Loucy (cell line): ENCODE data around the gene VPS8.

Source experiments
- H2AFZ ChIP-seq: fragments of 200-600 bp; sonication (generic); 2 replicates; pipeline ENCODE4 v1.6.0; 2016; ENCODE audit warnings: antibody characterized with exemption, mild to moderate bottlenecking, low read length, moderate library complexity
- H3F3A ChIP-seq: fragments of 200-600 bp; 2 replicates; pipeline ENCODE4 v1.6.0; 2016; ENCODE audit warnings: antibody characterized with exemption, low read depth, mild to moderate bottlenecking
- H3K27me3 ChIP-seq: fragments of 200-600 bp; sonication (generic); 2 replicates; pipeline ENCODE4 v1.6.1; 2014; ENCODE audit warnings: low read length, mild to moderate bottlenecking; ENCODE audit not compliant: insufficient read depth, poor library complexity, severe bottlenecking
- H3K36me3 ChIP-seq: fragments of 200-600 bp; sonication (generic); 2 replicates; pipeline ENCODE4 v1.6.1; 2016; ENCODE audit warnings: low read length; ENCODE audit not compliant: insufficient read depth
- H3K4me1 ChIP-seq: fragments of 200-600 bp; sonication (generic); 2 replicates; pipeline ENCODE4 v1.5.1; 2014; ENCODE audit warnings: low read length, mild to moderate bottlenecking; ENCODE audit not compliant: insufficient read depth, poor library complexity, severe bottlenecking
- H3K4me2 ChIP-seq: fragments of 200-600 bp; sonication (generic); 2 replicates; pipeline ENCODE4 v1.6.0; 2014; ENCODE audit warnings: antibody characterized with exemption, low read length, low read depth, mild to moderate bottlenecking; ENCODE audit not compliant: poor library complexity, severe bottlenecking
- H3K4me3 ChIP-seq: fragments of 200-600 bp; sonication (generic); 2 replicates; pipeline ENCODE4 v1.5.1; 2014; ENCODE audit warnings: low read length, mild to moderate bottlenecking, mixed read lengths; ENCODE audit not compliant: poor library complexity, severe bottlenecking
- H3K79me2 ChIP-seq: fragments of 200-600 bp; sonication (generic); 2 replicates; pipeline ENCODE4 v1.6.1; 2014; ENCODE audit warnings: low read length; ENCODE audit not compliant: insufficient read depth
- H3K9ac ChIP-seq: fragments of 200-600 bp; sonication (generic); 2 replicates; pipeline ENCODE4 v1.6.0; 2014; ENCODE audit warnings: mild to moderate bottlenecking, low read depth, low read length, moderate library complexity; ENCODE audit not compliant: poor library complexity, severe bottlenecking
- H3K9me2 ChIP-seq: fragments of 200-600 bp; sonication (generic); replicated peaks from 2 replicates; pipeline ENCODE4 v1.6.1; 2016; ENCODE audit warnings: low read depth, low read length, mixed read lengths
- H3K9me3 ChIP-seq: fragments of 200-600 bp; sonication (generic); 2 replicates; pipeline ENCODE4 v1.6.1; 2014; ENCODE audit warnings: mild to moderate bottlenecking, antibody characterized with exemption, low read length, low read depth; ENCODE audit not compliant: insufficient read depth
- H4K20me1 ChIP-seq: fragments of 200-600 bp; sonication (generic); 2 replicates; pipeline ENCODE4 v1.6.0; 2014; ENCODE audit warnings: antibody characterized with exemption, low read length, mild to moderate bottlenecking; ENCODE audit not compliant: insufficient read depth, poor library complexity, severe bottlenecking
- EZH2phosphoT487 ChIP-seq: fragments of 200-600 bp; IDR thresholded peaks from 2 replicates; pipeline ENCODE4 v1.6.1; 2018; ENCODE audit warnings: antibody characterized with exemption, mild to moderate bottlenecking, moderate library complexity, borderline replicate concordance
- TF ChIP-seq, protein P1 (sequence below): fragments of 200-600 bp; sonication (generic); conservative IDR thresholded peaks from 2 replicates; pipeline ENCODE4 v1.5.1; 2014; ENCODE audit warnings: mild to moderate bottlenecking, antibody characterized with exemption, low read length

VPS8 gene

DNA sequence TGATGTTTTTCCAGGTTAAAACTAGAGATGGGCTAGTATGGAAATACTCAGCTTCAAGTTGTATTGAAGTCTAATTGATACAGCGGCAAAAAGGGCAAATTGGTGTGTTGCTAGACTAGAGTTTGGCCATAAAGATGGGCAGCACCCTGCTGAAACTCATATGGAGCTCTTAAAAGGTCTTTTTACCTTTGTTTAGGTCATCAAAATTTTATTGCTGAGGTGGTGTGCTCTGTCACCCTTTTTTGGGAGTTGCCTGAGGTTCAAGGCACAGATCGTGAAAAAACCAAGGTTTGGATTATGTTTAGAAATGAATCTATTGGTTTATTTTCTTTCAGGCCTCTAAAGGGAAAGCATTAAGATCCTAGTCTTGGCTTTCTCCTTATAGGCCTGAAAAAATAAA lies 38.2 kb downstream of the VPS8 start:
- TF ChIP-seq EZH2phosphoT487 = no peak
- TF ChIP-seq, protein P1, sequence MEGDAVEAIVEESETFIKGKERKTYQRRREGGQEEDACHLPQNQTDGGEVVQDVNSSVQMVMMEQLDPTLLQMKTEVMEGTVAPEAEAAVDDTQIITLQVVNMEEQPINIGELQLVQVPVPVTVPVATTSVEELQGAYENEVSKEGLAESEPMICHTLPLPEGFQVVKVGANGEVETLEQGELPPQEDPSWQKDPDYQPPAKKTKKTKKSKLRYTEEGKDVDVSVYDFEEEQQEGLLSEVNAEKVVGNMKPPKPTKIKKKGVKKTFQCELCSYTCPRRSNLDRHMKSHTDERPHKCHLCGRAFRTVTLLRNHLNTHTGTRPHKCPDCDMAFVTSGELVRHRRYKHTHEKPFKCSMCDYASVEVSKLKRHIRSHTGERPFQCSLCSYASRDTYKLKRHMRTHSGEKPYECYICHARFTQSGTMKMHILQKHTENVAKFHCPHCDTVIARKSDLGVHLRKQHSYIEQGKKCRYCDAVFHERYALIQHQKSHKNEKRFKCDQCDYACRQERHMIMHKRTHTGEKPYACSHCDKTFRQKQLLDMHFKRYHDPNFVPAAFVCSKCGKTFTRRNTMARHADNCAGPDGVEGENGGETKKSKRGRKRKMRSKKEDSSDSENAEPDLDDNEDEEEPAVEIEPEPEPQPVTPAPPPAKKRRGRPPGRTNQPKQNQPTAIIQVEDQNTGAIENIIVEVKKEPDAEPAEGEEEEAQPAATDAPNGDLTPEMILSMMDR = no peak

DNA sequence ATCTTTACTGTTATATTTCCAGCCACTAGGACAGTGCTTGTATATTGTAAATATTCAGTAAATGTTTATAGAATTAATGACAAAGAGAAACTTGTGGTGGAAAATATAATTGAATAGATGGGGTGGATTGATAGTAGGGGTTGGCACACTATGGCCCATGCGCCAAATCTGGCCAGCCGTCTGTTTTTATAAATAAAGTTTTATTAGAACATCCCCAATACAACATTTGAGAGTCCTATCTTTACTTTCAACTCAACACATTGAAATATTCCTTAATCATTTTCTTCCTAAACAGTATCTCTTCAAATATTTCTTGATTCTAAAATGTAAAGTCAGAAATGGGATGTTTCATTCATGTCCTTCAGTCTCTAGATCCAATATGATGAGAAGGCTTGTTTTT lies 45.1 kb downstream of the VPS8 start:
- peaks cover 60% of the 10 kb centered on the region for H3K36me3 ChIP-seq

More for the DNA sequence above, 38.2 kb downstream of the VPS8 start:
- H3K36me3 ChIP-seq = peaks cover 40% of the 10 kb centered on the region
- H3F3A ChIP-seq = no peaks in the 10 kb centered on the region
- H3K4me2 ChIP-seq = no peak overlapping the region
- H3K9me2 ChIP-seq = no peaks in the 10 kb centered on the region
- no peak overlapping the region for H3K9ac ChIP-seq
- H3K9me3 ChIP-seq = no peaks in the 10 kb centered on the region
- H4K20me1 ChIP-seq = no peaks in the 10 kb centered on the region
- no peak overlapping the region for H2AFZ ChIP-seq
- H3K4me1 ChIP-seq = no peaks in the 10 kb centered on the region
- no peaks in the 10 kb centered on the region for H3K27me3 ChIP-seq
- H3K4me3 ChIP-seq = no peak overlapping the region
- H3K79me2 ChIP-seq = no peaks in the 10 kb centered on the region

DNA sequence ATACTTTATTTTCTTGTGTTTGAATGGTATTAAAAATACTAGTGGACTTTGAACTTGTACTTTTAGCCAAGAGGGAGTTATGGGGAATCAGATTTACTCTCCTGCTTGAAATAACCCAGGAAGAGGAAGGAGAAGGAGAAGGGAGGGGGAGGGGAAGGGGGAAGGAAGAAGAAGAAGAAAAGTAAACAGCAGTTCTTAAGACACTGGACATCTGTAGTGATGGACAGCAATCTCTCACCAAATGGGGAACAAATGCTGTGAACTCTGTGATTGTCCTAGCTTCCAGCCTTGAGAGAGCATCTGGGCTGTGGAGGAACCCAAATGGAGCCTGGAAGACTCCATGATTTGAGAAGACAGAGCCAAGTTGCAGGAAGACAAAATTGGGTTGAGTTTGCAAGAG lies 52.0 kb downstream of the VPS8 start:
- no peak overlapping the region for H3K9ac ChIP-seq
- no peak overlapping the region for H3K4me2 ChIP-seq
- no peaks in the 10 kb centered on the region for H3K79me2 ChIP-seq
- TF ChIP-seq, protein P1 = no peak
- no peak for TF ChIP-seq EZH2phosphoT487
- no peak overlapping the region for H3K4me3 ChIP-seq
- no peaks in the 10 kb centered on the region for H3K27me3 ChIP-seq
- H3K36me3 ChIP-seq = peaks cover 58% of the 10 kb centered on the region
- H4K20me1 ChIP-seq = no peaks in the 10 kb centered on the region
- H3K4me1 ChIP-seq = no peaks in the 10 kb centered on the region
- no peaks in the 10 kb centered on the region for H3F3A ChIP-seq
- no peaks in the 10 kb centered on the region for H3K9me3 ChIP-seq
- no peak overlapping the region for H2AFZ ChIP-seq
- H3K9me2 ChIP-seq = no peaks in the 10 kb centered on the region

More for the DNA sequence above, 45.1 kb downstream of the VPS8 start:
- Histone ChIP-seq H2AFZ (no peak overlapping the region), H4K20me1 (no peaks in the 10 kb centered on the region), H3K4me2 (no peak overlapping the region), H3K79me2 (no peaks in the 10 kb centered on the region), H3K27me3 (no peaks in the 10 kb centered on the region), H3K9me3 (no peaks in the 10 kb centered on the region), H3K9ac (no peak overlapping the region), H3F3A (no peaks in the 10 kb centered on the region), H3K4me1 (no peaks in the 10 kb centered on the region), H3K9me2 (no peaks in the 10 kb centered on the region), H3K4me3 (no peak overlapping the region)
- TF ChIP-seq EZH2phosphoT487 = no peak
- TF ChIP-seq, protein P1 = no peak
